GM13976 (cell line): ENCODE results near the gene TSC22D3.

Source experiments
- DNase-seq: peaks from one replicate; pipeline ENCODE4 v3.0.0; 2012; ENCODE audit warnings: low spot score
- in situ Hi-C: fragments of 300-500 bp; cut with MboI; formaldehyde crosslinking; loops from one replicate; pipeline ENCODE4 v1.12.0; 2022; ENCODE audit warnings: low sequenced_read_pairs, mixed read lengths, inconsistent platforms; ENCODE audit not compliant: unreplicated experiment
- TF ChIP-seq, protein P1 (sequence below): IDR thresholded peaks from 2 replicates; pipeline ENCODE4 v1.5.1; 2012; ENCODE audit warnings: borderline replicate concordance, mild to moderate bottlenecking; ENCODE audit not compliant: insufficient read depth; ENCODE audit errors: extremely low read depth, missing control alignments, control extremely low read depth

Gene TSC22D3

DNA sequence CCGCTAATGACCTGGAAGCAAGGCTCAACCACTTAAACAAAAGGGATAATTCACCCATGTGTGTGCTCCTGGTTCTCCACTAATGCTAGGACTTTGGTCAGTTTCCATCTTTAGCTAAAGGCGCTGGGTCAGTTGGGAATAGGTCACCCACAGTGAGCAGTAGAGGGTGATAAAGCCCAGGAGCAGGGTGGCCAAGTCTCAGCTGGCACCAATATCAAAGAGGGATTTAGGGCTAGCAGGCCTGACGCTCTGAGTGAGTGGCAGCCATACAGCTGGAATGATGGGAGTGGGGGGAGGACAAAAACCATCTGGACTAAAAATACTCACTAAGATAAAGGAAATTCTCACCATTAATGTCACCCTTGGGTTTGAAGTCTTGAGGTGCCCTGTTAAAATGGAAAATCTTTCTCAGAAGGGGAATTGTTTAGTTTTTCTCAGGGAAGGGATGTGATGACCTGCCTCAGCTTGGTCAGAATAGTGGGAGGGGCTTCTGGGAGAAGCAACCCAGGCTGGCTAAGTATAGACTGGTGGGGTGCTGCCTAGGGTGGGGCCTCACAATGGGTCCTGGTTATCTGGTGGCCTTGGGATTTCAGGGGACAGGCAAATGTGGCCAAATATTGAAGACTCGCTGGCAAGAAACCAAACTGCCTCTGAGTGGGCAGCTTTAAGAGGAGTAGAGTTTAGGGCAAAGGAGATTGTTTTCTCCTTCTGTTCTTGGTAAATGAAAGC, 47.1 kb downstream of the TSC22D3 start:
- TF ChIP-seq, protein P1, sequence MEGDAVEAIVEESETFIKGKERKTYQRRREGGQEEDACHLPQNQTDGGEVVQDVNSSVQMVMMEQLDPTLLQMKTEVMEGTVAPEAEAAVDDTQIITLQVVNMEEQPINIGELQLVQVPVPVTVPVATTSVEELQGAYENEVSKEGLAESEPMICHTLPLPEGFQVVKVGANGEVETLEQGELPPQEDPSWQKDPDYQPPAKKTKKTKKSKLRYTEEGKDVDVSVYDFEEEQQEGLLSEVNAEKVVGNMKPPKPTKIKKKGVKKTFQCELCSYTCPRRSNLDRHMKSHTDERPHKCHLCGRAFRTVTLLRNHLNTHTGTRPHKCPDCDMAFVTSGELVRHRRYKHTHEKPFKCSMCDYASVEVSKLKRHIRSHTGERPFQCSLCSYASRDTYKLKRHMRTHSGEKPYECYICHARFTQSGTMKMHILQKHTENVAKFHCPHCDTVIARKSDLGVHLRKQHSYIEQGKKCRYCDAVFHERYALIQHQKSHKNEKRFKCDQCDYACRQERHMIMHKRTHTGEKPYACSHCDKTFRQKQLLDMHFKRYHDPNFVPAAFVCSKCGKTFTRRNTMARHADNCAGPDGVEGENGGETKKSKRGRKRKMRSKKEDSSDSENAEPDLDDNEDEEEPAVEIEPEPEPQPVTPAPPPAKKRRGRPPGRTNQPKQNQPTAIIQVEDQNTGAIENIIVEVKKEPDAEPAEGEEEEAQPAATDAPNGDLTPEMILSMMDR: no peak
- no peak for DNase-seq
- in situ Hi-C loops: no loop called here

DNA sequence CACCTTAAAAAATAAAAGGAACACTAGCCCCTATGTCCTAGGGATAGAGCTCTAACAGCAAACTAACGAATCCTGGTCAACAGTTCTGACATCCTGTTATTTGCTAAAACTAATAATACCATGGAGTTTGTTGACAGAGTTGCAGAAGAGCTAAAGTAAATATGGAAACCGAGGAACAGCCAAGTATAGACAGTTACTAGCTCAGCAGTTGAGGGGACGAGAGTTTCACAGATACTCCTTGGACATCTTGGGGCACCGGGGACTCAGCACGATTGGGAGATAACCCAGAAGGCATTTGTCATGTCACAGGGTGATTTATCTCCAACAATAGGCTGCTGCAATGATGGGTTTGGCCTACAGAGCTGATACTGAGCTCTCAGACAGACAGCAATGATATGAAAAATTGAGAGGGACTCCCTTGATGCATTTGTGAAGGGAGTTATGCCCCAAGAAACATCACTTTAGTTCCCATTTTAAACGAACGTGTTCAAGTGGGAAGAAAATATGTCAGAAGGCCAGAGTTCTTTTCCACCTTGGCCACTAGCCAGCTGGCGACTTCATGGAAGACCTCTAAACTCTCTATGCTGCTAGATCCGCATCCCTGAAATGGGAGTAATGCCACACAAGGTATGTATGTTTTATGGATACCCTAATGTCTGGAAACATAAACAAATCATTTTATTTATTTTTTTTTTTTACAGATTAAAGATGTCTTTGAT, 48.6 kb downstream of the TSC22D3 start:
- no peak for DNase-seq
- TF ChIP-seq, protein P1: no peak

DNA sequence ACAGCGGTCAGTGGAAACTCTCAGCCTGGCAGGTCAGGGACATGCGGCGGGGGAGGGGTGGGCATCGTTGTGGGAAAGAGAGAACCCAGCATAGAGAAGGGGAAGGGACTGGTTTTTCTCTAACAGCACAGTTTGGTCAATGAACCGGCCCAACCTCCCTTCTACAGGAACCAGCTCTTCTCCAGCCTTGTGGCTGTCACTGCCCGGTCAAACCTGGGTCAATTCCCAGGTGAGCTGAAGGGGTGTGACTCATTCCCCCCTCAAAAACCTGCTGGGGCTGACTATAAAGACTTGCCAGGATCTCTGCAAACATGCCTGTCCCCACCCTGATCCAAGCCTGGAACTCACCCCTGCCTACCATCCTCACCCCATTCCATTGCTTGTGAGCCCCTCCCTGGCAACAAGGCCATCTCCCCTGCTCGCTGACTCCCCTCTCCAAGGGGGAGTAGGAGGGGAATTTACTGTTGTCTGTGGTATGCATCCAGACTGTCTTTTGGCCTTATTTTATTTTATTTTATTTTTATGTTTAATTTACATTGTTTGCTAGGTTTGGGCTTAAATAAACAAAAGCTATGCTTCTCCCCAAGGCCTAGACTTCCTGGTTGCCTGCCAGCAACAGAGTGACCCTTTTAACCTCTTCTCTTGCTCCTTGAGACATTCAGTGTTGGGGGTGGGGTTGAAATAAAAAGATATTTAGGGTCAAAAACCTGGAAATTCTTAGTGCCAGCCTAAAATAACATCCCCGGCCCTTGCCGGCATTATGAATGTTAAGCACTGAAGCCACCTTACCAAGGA, 49.6 kb downstream of the TSC22D3 start:
- no peak for DNase-seq
- TF ChIP-seq, protein P1: no peak
- in situ Hi-C loops: no loop called here

More for the DNA sequence above, 48.6 kb downstream of the TSC22D3 start:
- in situ Hi-C loops: no loop called here

DNA sequence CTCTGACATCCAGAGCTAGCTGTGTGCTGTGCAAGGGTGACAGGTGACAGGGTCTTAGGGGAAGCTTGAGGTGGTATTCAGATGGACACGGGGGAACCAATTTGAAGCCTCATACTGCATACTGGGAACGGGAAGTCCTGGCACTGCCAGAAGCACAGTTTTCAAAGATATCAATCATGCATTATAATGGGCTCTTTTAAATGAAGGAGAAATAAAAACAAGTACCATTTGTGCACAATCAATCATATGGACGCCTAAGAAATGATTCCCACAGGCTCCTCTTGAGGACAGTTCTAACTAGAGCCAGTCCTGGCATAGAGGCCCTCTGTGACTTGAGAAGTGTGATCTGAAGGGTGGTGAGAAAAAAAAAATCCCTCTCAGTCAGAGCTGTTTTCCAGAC, 50.9 kb downstream of the TSC22D3 start:
- in situ Hi-C loops: no loop called here
- TF ChIP-seq, protein P1: no peak
- no peak for DNase-seq

DNA sequence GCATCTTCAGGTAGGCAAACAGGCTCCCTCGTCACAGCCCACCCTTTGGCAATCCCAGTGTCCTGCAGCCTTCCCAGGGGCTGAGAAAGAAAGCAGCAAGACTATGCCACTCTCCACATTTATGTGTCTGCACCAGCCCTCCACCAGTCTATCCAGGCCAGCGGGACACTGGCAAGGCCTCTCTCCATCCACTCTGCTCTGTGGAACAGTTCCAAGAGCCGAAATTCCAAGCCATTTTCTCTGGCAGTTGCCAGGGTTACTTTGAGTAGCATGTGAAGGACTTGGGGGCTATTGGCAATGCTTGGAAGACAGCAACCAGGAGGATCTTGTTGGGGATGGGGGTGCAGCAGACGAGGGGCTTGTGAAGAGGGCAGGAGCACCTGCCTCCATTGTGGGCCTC, 52.1 kb downstream of the TSC22D3 start:
- no peak for DNase-seq
- in situ Hi-C loops: no loop called here
- TF ChIP-seq, protein P1: no peak

DNA sequence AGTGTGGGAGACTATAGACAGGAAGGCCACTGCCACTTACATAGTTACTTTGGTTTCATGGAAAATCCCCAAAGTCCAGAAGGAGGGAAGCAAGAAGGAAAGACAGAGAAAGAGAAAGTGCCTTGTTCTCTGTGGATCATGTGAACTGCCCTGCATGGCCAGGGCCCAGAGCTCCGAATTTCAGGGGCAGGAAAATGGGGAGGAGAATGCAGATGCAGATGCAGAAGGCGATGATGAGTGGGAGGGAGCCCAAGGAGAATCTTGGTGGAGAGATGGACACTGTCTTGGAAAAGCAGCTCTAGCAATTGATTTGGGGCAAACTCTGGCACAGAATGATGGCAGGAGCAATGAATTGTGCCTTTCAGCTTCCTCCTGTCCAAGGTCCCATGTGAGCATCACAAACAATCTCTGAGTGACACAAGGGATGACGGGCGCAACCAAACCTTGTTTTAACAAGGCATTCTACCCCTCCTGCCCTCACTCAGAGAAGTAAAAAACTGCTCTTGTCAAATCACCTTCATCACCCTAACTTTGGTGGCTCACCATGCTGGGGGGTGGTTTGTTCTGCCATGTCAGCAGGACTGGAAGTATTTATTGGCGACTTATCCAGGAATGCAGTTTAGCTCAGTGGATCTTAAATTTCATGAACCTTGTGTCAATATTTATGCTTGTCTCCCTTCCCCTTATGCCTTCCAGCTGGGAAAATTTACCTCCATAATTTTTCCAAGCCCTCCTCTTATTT, 53.5 kb downstream of the TSC22D3 start:
- TF ChIP-seq, protein P1: no peak
- no peak for DNase-seq
- in situ Hi-C loops: no loop called here
